Upper lobe of right lung (tissue), 1 donor: Measurements from ENCODE around the gene ADAMTS12. TPM values are rescaled to one million over a fixed set of nuclear protein-coding genes. Genes with fewer than 3 reads are reported as not detected.
"Not testable (repeated sequence)": the region's sequence is repeated elsewhere in the genome, so short reads cannot be mapped to it uniquely, and the experiment has no call there.

ENCODE experiments used
- ATAC-seq: fragments of 200-7000 bp; cut with Tn5 transposase; one replicate; pipeline ENCODE4 v1.9.1; 2020; ENCODE audit warnings: mild to moderate bottlenecking, moderate library complexity
- DNase-seq: peaks from one replicate; pipeline ENCODE4 v3.0.0-alpha.2; 2020
- H3K27ac ChIP-seq: fragments of 200-600 bp; one replicate; pipeline ENCODE4 v1.8.0; 2022
- H3K27me3 ChIP-seq: fragments of 200-600 bp; one replicate; pipeline ENCODE4 v1.8.0; 2022; ENCODE audit warnings: mild to moderate bottlenecking
- H3K36me3 ChIP-seq: fragments of 200-600 bp; one replicate; pipeline ENCODE4 v1.8.0; 2022
- H3K4me1 ChIP-seq: fragments of 200-600 bp; one replicate; pipeline ENCODE4 v1.8.0; 2022
- H3K4me3 ChIP-seq: fragments of 200-600 bp; one replicate; pipeline ENCODE4 v1.8.0; 2022; ENCODE audit warnings: mild to moderate bottlenecking
- H3K9me3 ChIP-seq: fragments of 200-600 bp; one replicate; pipeline ENCODE4 v1.8.0; 2022
- CTCF ChIP-seq: fragments of 200-600 bp; IDR thresholded peaks from one replicate; pipeline ENCODE4 v1.8.0; 2022; ENCODE audit warnings: antibody characterized with exemption
- intact Hi-C: fragments of 100-400 bp; cut with DNase I; formaldehyde crosslinking; loops from one replicate; pipeline ENCODE4 v1.11.0; 2022
- total RNA-seq: library from RNA; stranded (reverse); fragmentation: NEBNext Ultra II Directional; extraction: Animal tissue kit (Norgen Biotek cat#: 25700); gene quantifications from one replicate; pipeline ENCODE4 v1.2.1, GENCODE V29; 2021
- donor health status: DM: no; HTN: yes; CAD: no; lungs with severe emphysema.

Gene ADAMTS12
- total RNA-seq, 1 donor from 2014 or later: 11.2 TPM

DNA sequence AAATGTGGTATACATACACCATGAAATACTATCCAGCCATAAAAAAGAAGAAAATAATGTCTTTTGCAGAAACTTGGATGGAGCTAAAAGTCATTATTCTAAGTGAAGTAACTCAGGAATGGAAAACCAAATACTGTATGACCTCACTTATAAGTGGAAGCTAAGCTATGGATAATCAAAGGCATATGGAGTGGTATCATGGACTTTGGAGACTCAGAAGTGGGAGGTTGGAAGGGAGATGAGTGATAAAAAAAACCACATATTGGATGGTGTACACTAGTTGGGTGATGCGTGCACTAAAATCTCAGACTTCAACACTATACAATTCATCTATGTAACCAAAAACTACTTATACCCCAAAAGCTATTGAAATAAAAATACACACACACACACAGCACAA, 24.5 kb downstream of the ADAMTS12 start:
- intact Hi-C loops: no loop called here
- Histone ChIP-seq H3K27ac (no peak overlapping the region), H3K36me3 (no peaks in the 10 kb centered on the region), H3K27me3 (no peaks in the 10 kb centered on the region), H3K4me3 (no peak overlapping the region), H3K4me1 (no peaks in the 10 kb centered on the region), H3K9me3 (no peaks in the 10 kb centered on the region)
- TF ChIP-seq CTCF: no peak
- ATAC-seq: no peak
- DNase-seq: no peak

DNA sequence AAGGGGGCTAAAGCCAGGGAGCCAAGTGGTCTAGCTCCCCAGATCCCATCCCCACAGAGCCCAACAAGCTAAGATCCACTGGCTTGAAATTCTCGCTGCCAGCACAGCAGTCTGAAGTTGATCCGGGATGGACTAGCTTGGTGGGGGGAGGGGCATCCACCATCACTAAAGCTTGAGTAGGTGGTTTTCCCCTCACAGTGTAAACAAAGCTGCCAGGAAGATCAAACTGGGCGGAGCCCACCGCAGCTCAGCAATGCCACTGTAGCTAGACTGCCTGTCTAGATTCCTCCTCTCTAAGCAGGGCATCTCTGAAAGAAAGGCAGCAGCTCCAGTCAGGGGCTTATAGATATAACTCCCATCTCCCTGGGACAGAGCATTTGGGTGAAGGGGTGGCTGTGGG, 32.6 kb downstream of the ADAMTS12 start:
- H3K27ac ChIP-seq, H3K9me3 ChIP-seq, H3K36me3 ChIP-seq, intact Hi-C loops, DNase-seq, H3K4me3 ChIP-seq, H3K27me3 ChIP-seq, ATAC-seq, H3K4me1 ChIP-seq: not testable (repeated sequence)

DNA sequence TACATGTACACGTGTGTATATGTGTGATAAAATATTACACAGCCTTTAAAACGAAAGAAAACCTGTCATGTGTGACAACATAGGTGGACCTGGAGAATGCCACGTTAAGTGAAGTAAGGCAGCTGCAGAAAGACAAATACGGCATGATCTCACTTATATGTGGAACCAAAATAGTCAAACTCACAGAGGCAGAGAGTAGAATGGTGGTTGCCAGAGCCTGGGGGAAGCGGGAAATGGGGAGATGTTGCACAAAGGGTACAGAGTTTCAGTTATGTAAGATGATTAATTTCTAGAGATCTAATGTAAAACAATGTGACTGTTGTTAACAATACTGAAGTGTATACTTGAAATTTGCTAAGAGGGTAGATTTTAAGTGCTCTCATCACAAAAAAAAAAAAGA, 34.8 kb downstream of the ADAMTS12 start:
- H3K9me3 ChIP-seq: no peaks in the 10 kb centered on the region
- no peak overlapping the region for H3K27ac ChIP-seq
- DNase-seq (no peak), ATAC-seq (no peak)
- peaks cover 3% of the 10 kb centered on the region for H3K4me1 ChIP-seq
- no peak overlapping the region for H3K4me3 ChIP-seq
- no peak for TF ChIP-seq CTCF
- no peaks in the 10 kb centered on the region for H3K27me3 ChIP-seq
- no peaks in the 10 kb centered on the region for H3K36me3 ChIP-seq
- intact Hi-C loops: no loop called here

DNA sequence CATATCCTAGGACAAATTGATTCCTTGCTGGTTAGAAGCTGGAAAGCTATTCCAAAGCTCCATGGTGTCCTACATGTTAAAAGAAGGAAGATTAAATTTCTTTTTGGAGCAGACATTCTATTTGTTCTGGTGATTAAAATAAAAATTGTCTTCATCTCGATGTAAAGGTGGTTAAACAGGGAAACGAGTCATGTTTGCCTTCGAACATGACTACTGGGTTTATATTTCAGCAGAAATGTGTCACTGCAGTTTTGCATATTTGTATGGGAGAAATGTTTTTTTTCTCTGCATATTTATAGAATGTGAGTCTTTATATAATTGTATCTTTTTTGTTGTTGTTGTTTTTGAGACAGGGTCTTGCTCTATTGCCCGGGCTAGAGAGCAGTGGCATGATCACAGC, 36.4 kb downstream of the ADAMTS12 start:
- H3K27me3 ChIP-seq: no peaks in the 10 kb centered on the region
- TF ChIP-seq CTCF: no peak
- no peak for DNase-seq
- intact Hi-C loops: no loop called here
- peaks cover 3% of the 10 kb centered on the region for H3K4me1 ChIP-seq
- H3K27ac ChIP-seq: no peak overlapping the region
- no peaks in the 10 kb centered on the region for H3K36me3 ChIP-seq
- H3K9me3 ChIP-seq: no peaks in the 10 kb centered on the region
- no peak for ATAC-seq
- no peak overlapping the region for H3K4me3 ChIP-seq

DNA sequence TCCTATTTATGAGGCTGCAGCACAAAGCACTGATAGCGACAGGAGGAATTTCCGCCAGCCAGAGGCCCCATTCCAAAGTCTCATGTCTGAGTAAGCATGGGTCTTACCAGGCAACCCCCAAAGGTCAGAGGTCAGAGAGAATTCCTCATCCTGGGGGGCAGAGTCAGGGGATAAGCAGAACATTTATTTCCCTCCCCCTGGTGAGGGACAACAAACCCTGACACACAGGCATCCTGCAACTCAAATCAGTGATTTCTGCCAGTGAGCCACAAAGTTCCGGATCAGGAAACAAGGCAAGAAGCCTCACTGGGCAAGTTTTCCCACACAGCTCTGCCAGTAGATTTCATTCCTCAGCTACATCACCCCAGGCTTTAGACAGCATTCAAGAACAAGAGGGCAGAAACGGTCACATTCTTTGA, 37.0 kb downstream of the ADAMTS12 start:
- Histone ChIP-seq H3K4me1 (peaks cover 3% of the 10 kb centered on the region), H3K27ac (no peak overlapping the region), H3K9me3 (no peaks in the 10 kb centered on the region), H3K4me3 (no peak overlapping the region), H3K36me3 (no peaks in the 10 kb centered on the region), H3K27me3 (no peaks in the 10 kb centered on the region)
- TF ChIP-seq CTCF: no peak
- intact Hi-C loops: no loop called here
- ATAC-seq (peak; percentile 65), DNase-seq (no peak)

DNA sequence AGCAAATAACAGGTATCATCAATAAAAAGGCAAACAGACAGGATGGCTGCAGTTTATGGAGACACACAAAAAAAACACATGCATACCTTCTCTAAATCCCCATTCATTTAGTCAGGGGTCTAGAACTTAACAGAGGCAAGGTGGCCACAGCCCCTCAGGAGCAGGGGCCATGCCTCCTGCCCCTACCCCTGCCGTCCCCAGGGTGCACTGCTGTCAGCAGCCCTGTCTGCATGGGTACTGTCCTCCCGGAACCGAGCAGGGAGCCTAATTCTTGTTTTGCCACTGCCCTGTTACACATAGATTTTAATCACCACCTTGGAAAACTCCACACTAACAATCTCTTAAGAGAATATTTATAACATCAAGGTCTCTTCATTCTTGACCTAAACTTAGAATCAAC, 39.0 kb downstream of the ADAMTS12 start:
- peaks cover 3% of the 10 kb centered on the region for H3K4me1 ChIP-seq
- DNase-seq: no peak
- H3K27ac ChIP-seq: no peak overlapping the region
- intact Hi-C loops: no loop called here
- no peaks in the 10 kb centered on the region for H3K9me3 ChIP-seq
- no peaks in the 10 kb centered on the region for H3K27me3 ChIP-seq
- TF ChIP-seq CTCF: no peak
- ATAC-seq: no peak
- no peak overlapping the region for H3K4me3 ChIP-seq
- H3K36me3 ChIP-seq: no peaks in the 10 kb centered on the region
